ENCODE results near the gene CNNM2. TPM values are rescaled to one million over a fixed set of nuclear protein-coding genes. Genes with fewer than 3 reads are reported as not detected.

The CNNM2 gene
- polyA plus RNA-seq, 2 donors, result 0.88 to 1.1 TPM

DNA sequence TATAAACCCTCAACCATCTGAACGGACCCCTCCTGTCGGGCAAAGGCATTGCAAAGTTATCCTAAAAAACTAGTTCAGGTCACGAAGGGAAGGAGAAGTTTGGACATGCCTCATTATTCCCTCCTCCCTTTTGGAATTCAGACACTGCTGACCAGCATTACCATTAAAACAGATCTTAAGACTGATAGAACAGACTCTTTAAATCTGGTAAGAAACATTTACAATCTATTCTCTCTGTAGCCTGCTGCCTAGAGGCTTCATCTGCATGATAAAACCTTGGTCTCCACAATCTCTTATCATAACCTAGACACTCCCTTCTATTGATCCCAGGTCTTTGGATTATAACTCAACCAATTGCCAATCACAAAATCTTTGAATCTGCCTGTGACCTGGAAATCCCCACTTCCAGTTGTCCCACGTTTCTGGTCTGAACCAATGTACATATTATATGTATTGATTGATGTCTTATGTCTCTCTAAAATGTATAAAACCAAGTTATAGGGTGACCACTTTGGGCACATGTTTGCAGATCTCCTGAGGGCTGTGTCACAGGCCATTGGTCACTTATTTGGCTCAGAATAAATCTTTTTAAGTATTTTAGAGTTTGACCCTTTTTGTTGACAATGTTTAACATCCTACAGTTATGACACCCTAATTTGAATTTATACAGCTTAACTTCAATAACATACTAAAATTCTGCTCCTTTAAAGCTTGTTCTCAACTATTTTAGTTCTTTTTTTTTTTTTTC, 23.5 kb upstream of the CNNM2 start:
- no peaks in the 10 kb centered on the region for H3K9me3 ChIP-seq (ENCODE audit: control insufficient read depth in 2 of 2, insufficient read depth in 1 of 2, low read depth in 1 of 2, low read length in 1 of 2)
- no peaks in the 10 kb centered on the region for H3K4me1 ChIP-seq (ENCODE audit: control insufficient read depth in 2 of 2, insufficient read depth in 2 of 2, low read length in 1 of 2)
- no peaks in the 10 kb centered on the region for H3K27me3 ChIP-seq (ENCODE audit: control insufficient read depth in 1 of 2, insufficient read depth in 2 of 2, low read length in 2 of 2)
- H3K27ac ChIP-seq (ENCODE audit: low read depth in 2 of 2, low read length in 1 of 2), result no peak overlapping the region
- no peak overlapping the region for H3K4me3 ChIP-seq (ENCODE audit: low read depth in 1 of 2, low read length in 2 of 2)
- 82 to 83% methylated on average over 4 of the region's 4 CpGs for WGBS, 2 donors
- no peaks in the 10 kb centered on the region for H3K36me3 ChIP-seq (ENCODE audit: control insufficient read depth in 2 of 2, insufficient read depth in 2 of 2, low read length in 1 of 2)

- H3K27me3 ChIP-seq (ENCODE audit: control insufficient read depth in 1 of 2, insufficient read depth in 2 of 2, low read length in 2 of 2), result no peaks in the 10 kb centered on the region
- no peaks in the 10 kb centered on the region for H3K36me3 ChIP-seq (ENCODE audit: control insufficient read depth in 2 of 2, insufficient read depth in 2 of 2, low read length in 1 of 2)
- H3K27ac ChIP-seq (ENCODE audit: low read depth in 2 of 2, low read length in 1 of 2), result no peak overlapping the region
- H3K4me1 ChIP-seq (ENCODE audit: control insufficient read depth in 2 of 2, insufficient read depth in 2 of 2, low read length in 1 of 2), result no peaks in the 10 kb centered on the region
- 77 to 86% methylated on average over 3 of the region's 3 CpGs for WGBS, 2 donors
- H3K4me3 ChIP-seq (ENCODE audit: low read depth in 1 of 2, low read length in 2 of 2), result no peak overlapping the region
- no peaks in the 10 kb centered on the region for H3K9me3 ChIP-seq (ENCODE audit: control insufficient read depth in 2 of 2, insufficient read depth in 1 of 2, low read depth in 1 of 2, low read length in 1 of 2)
Observed at GRCh38 chr10:102900006-102900405, 18.1 kb upstream of the CNNM2 start.

- H3K27me3 ChIP-seq (ENCODE audit: control insufficient read depth in 1 of 2, insufficient read depth in 2 of 2, low read length in 2 of 2), result no peaks in the 10 kb centered on the region
- no peaks in the 10 kb centered on the region for H3K36me3 ChIP-seq (ENCODE audit: control insufficient read depth in 2 of 2, insufficient read depth in 2 of 2, low read length in 1 of 2)
- H3K27ac ChIP-seq (ENCODE audit: low read depth in 2 of 2, low read length in 1 of 2), result no peak overlapping the region
- no peaks in the 10 kb centered on the region for H3K9me3 ChIP-seq (ENCODE audit: control insufficient read depth in 2 of 2, insufficient read depth in 1 of 2, low read depth in 1 of 2, low read length in 1 of 2)
- no peak overlapping the region for H3K4me3 ChIP-seq (ENCODE audit: low read depth in 1 of 2, low read length in 2 of 2)
- H3K4me1 ChIP-seq (ENCODE audit: control insufficient read depth in 2 of 2, insufficient read depth in 2 of 2, low read length in 1 of 2), result no peaks in the 10 kb centered on the region
Observed at GRCh38 chr10:102904346-102904745, 13.7 kb upstream of the CNNM2 start.

DNA sequence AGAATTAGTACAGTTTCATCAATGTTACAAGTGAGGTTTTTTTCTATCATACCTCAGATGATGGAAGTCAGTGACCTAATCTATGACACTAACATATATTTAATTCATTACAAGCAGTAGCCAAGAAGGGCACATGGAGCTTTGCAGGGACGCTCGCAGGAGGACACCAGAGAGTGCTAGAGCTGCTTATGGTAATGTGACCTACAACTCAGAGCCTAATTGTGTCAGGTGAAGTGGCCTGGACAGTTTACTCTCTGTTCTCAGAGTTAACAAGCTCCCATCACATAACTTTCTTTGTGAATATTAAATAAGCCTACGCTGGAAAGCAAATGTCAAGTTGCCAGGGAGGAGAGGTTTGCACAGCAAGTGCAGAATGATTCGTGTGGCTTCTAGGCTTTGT, 11.6 kb upstream of the CNNM2 start:
- H3K9me3 ChIP-seq (ENCODE audit: control insufficient read depth in 2 of 2, insufficient read depth in 1 of 2, low read depth in 1 of 2, low read length in 1 of 2), result no peaks in the 10 kb centered on the region
- no peaks in the 10 kb centered on the region for H3K27me3 ChIP-seq (ENCODE audit: control insufficient read depth in 1 of 2, insufficient read depth in 2 of 2, low read length in 2 of 2)
- no peaks in the 10 kb centered on the region for H3K36me3 ChIP-seq (ENCODE audit: control insufficient read depth in 2 of 2, insufficient read depth in 2 of 2, low read length in 1 of 2)
- no peak overlapping the region for H3K27ac ChIP-seq (ENCODE audit: low read depth in 2 of 2, low read length in 1 of 2)
- H3K4me3 ChIP-seq (ENCODE audit: low read depth in 1 of 2, low read length in 2 of 2), result no peak overlapping the region
- no peaks in the 10 kb centered on the region for H3K4me1 ChIP-seq (ENCODE audit: control insufficient read depth in 2 of 2, insufficient read depth in 2 of 2, low read length in 1 of 2)
- 86 to 87% methylated on average over 4 of the region's 4 CpGs for whole genome bisulfite sequencing, 2 donors

DNA sequence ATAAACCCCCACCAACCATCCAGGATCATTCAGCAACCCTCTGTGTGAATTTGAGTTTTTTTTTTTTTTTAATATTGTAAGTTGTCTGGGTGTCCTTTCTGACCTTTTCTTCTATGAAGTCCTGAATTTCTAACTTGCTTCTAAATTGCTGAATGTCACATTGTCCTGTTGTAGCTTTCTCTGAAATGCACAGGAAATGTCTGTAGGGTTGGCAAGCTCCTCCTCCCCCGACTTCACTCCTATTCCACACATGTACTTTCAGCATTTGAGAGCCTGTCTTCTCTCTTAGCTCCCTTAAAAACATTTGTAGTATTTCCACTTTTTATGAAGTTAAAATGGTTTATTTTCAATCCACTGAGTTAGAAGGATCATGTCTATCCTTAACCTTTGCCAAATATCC, 3.3 kb upstream of the CNNM2 start:
- Histone ChIP-seq H3K4me1 (ENCODE audit: control insufficient read depth in 2 of 2, insufficient read depth in 2 of 2, low read length in 1 of 2) (peaks cover 8% of the 10 kb centered on the region in 2 donors), H3K9me3 (ENCODE audit: control insufficient read depth in 2 of 2, insufficient read depth in 1 of 2, low read depth in 1 of 2, low read length in 1 of 2) (no peaks in the 10 kb centered on the region), H3K36me3 (ENCODE audit: control insufficient read depth in 2 of 2, insufficient read depth in 2 of 2, low read length in 1 of 2) (no peaks in the 10 kb centered on the region), H3K27me3 (ENCODE audit: control insufficient read depth in 1 of 2, insufficient read depth in 2 of 2, low read length in 2 of 2) (no peaks in the 10 kb centered on the region), H3K27ac (ENCODE audit: low read depth in 2 of 2, low read length in 1 of 2) (no peak overlapping the region), H3K4me3 (ENCODE audit: low read depth in 1 of 2, low read length in 2 of 2) (no peak overlapping the region)
- 65 to 69% methylated on average over 1 of the region's 1 CpG for WGBS, 2 donors

DNA sequence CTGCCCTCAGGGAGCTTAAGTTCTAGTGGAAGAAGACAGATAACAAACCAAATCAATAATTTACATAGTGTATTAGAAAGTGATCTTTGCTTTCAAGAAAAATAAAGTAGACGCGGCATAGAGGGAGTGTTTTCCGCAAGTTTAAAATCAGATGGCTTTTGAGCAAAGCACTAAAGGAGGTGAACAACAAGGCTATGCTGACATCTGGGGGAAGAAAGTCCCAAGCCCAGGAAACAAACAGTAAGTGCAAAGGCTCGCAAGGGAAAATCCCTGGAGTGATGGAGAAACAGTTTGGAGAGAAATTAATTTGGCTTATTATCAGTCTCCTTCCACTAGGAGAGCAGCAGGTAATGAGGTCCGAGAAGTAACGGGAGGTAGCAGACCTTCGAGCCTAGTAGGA, 1.9 kb upstream of the CNNM2 start:
- H3K4me1 ChIP-seq (ENCODE audit: control insufficient read depth in 2 of 2, insufficient read depth in 2 of 2, low read length in 1 of 2), result peaks cover 8% of the 10 kb centered on the region in 2 donors
- WGBS, 2 donors, result 79 to 87% methylated on average over 7 of the region's 7 CpGs
- H3K36me3 ChIP-seq (ENCODE audit: control insufficient read depth in 2 of 2, insufficient read depth in 2 of 2, low read length in 1 of 2), result no peaks in the 10 kb centered on the region
- H3K9me3 ChIP-seq (ENCODE audit: control insufficient read depth in 2 of 2, insufficient read depth in 1 of 2, low read depth in 1 of 2, low read length in 1 of 2), result no peaks in the 10 kb centered on the region
- H3K27ac ChIP-seq (ENCODE audit: low read depth in 2 of 2, low read length in 1 of 2), result no peak overlapping the region
- no peak overlapping the region for H3K4me3 ChIP-seq (ENCODE audit: low read depth in 1 of 2, low read length in 2 of 2)
- no peaks in the 10 kb centered on the region for H3K27me3 ChIP-seq (ENCODE audit: control insufficient read depth in 1 of 2, insufficient read depth in 2 of 2, low read length in 2 of 2)

DNA sequence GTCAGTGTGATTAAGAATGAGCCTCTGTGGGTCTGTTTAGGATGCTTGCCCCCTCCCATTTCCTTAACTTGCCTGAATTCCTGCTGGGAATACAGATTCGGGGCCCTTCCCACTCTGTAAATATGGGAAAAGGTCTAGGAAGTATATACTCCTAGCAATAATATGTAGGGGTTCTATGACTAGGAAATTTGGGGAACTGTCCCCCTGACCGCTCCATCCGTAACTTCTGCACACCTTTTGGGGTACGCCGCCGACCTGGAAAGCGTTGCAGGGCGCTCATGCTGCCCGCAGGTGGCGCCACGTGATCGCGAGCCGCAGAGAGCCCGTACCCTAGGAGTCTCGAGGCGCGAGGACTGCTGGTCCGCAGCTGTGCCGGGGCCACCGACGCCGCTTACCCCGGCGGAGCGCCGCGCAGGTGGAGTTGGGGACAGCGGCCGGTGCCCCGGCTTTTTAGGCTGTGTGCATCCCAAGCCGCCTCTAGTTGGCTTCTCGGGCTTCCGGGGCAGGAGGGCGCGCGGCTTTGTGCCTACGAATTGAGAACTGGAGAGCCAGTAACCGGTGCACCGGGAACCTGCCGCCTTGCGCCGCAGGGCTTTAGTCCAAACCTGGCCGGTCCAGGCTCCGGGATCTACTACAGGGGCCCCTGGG, 656 bp upstream of the CNNM2 start:
- Histone ChIP-seq H3K36me3 (ENCODE audit: control insufficient read depth in 2 of 2, insufficient read depth in 2 of 2, low read length in 1 of 2) (no peaks in the 10 kb centered on the region), H3K9me3 (ENCODE audit: control insufficient read depth in 2 of 2, insufficient read depth in 1 of 2, low read depth in 1 of 2, low read length in 1 of 2) (no peaks in the 10 kb centered on the region), H3K4me3 (ENCODE audit: low read depth in 1 of 2, low read length in 2 of 2) (peak overlapping the region; percentile 53 to 58), H3K4me1 (ENCODE audit: control insufficient read depth in 2 of 2, insufficient read depth in 2 of 2, low read length in 1 of 2) (peaks cover 8% of the 10 kb centered on the region in 2 donors), H3K27ac (ENCODE audit: low read depth in 2 of 2, low read length in 1 of 2) (peak overlapping the region; percentile 80 to 86), H3K27me3 (ENCODE audit: control insufficient read depth in 1 of 2, insufficient read depth in 2 of 2, low read length in 2 of 2) (no peaks in the 10 kb centered on the region)
- WGBS, 2 donors, result 0 to 1% methylated on average over 45 of the region's 45 CpGs

DNA sequence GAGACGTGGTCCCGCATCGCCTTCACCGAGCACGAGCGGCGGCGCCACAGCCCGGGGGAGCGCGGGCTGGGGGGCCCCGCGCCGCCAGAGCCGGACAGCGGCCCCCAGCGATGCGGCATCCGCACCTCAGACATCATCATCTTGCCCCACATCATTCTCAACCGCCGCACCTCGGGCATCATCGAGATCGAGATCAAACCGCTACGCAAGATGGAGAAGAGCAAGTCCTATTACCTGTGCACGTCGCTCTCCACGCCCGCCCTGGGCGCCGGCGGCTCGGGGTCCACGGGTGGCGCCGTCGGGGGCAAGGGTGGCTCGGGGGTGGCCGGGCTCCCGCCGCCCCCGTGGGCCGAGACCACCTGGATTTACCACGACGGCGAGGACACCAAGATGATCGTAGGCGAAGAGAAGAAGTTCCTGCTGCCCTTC, 737 bp downstream of the CNNM2 start:
- no peaks in the 10 kb centered on the region for H3K9me3 ChIP-seq (ENCODE audit: control insufficient read depth in 2 of 2, insufficient read depth in 1 of 2, low read depth in 1 of 2, low read length in 1 of 2)

DNA sequence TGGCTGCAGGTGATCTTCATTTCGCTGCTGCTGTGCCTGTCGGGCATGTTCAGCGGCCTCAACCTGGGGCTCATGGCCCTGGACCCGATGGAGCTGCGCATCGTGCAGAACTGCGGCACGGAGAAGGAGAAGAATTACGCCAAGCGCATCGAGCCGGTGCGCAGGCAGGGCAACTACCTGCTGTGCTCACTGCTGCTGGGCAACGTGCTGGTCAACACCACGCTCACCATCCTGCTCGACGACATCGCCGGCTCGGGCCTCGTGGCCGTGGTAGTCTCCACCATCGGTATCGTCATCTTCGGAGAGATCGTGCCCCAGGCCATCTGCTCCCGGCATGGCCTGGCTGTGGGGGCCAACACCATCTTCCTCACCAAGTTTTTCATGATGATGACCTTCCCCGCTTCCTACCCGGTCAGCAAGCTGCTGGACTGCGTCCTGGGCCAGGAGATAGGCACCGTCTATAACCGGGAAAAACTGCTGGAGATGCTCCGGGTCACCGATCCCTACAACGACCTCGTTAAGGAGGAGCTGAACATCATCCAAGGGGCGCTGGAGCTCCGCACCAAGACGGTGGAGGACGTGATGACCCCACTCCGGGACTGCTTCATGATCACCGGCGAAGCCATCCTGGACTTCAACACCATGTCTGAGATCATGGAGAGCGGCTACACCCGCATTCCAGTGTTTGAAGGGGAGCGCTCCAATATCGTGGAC, 1.3 kb downstream of the CNNM2 start:
- Histone ChIP-seq H3K36me3 (ENCODE audit: control insufficient read depth in 2 of 2, insufficient read depth in 2 of 2, low read length in 1 of 2) (no peaks in the 10 kb centered on the region), H3K9me3 (ENCODE audit: control insufficient read depth in 2 of 2, insufficient read depth in 1 of 2, low read depth in 1 of 2, low read length in 1 of 2) (no peaks in the 10 kb centered on the region), H3K4me3 (ENCODE audit: low read depth in 1 of 2, low read length in 2 of 2) (peak overlapping the region; percentile 64 to 99), H3K27me3 (ENCODE audit: control insufficient read depth in 1 of 2, insufficient read depth in 2 of 2, low read length in 2 of 2) (no peaks in the 10 kb centered on the region), H3K27ac (ENCODE audit: low read depth in 2 of 2, low read length in 1 of 2) (no peak overlapping the region), H3K4me1 (ENCODE audit: control insufficient read depth in 2 of 2, insufficient read depth in 2 of 2, low read length in 1 of 2) (peaks cover 8% of the 10 kb centered on the region in 2 donors)
- WGBS, 2 donors, result 30% methylated on average over 47 of the region's 47 CpGs

More for the DNA sequence above, 737 bp downstream of the CNNM2 start:
- Histone ChIP-seq H3K4me3 (ENCODE audit: low read depth in 1 of 2, low read length in 2 of 2) (peak overlapping the region; percentile 64 to 99), H3K36me3 (ENCODE audit: control insufficient read depth in 2 of 2, insufficient read depth in 2 of 2, low read length in 1 of 2) (no peaks in the 10 kb centered on the region), H3K27ac (ENCODE audit: low read depth in 2 of 2, low read length in 1 of 2) (peak overlapping the region in 1 of 2 donors; percentile 89), H3K27me3 (ENCODE audit: control insufficient read depth in 1 of 2, insufficient read depth in 2 of 2, low read length in 2 of 2) (no peaks in the 10 kb centered on the region), H3K4me1 (ENCODE audit: control insufficient read depth in 2 of 2, insufficient read depth in 2 of 2, low read length in 1 of 2) (peaks cover 8% of the 10 kb centered on the region in 2 donors)
- WGBS, 2 donors, result 1% methylated on average over 49 of the region's 49 CpGs

Data from esophagus (tissue), 2 donors.